NCI-H1694 (cell line): ENCODE data around the gene SPINK5.

Experiments used
- DNase-seq: peaks from one replicate; lab custom pipeline; 2025; lab: John Stamatoyannopoulos, UW

The SPINK5 gene

GRCh38 chr5:148091991-148092964 is 28.5 kb downstream of the SPINK5 start:
- no peak for DNase-seq

GRCh38 chr5:148094336-148094735 is 30.6 kb downstream of the SPINK5 start:
- no peak for DNase-seq

- DNase-seq = no peak
Measured at GRCh38 chr5:148104226-148104625, 40.4 kb downstream of the SPINK5 start.

GRCh38 chr5:148107608-148108007 is 43.8 kb downstream of the SPINK5 start:
- DNase-seq = peak; percentile 2

GRCh38 chr5:148113243-148113642 is 49.5 kb downstream of the SPINK5 start:
- no peak for DNase-seq

GRCh38 chr5:148120317-148120716 is 56.5 kb downstream of the SPINK5 start:
- DNase-seq = no peak

- DNase-seq = no peak
Measured at GRCh38 chr5:148125641-148126040, 61.9 kb downstream of the SPINK5 start.

- DNase-seq = no peak
Measured at GRCh38 chr5:148135091-148136048, 71.6 kb downstream of the SPINK5 start.

- DNase-seq = no peak
Measured at GRCh38 chr5:148140846-148141245, 77.1 kb downstream of the SPINK5 start.

GRCh38 chr5:148141645-148142044 is 77.9 kb downstream of the SPINK5 start:
- DNase-seq = no peak

- DNase-seq = no peak
Measured at GRCh38 chr5:148145916-148146315, 82.1 kb downstream of the SPINK5 start.

- no peak for DNase-seq
Measured at GRCh38 chr5:148146487-148146886, 82.7 kb downstream of the SPINK5 start.

- DNase-seq = no peak
Measured at GRCh38 chr5:148147415-148147814, 83.6 kb downstream of the SPINK5 start.

- DNase-seq = no peak
Measured at GRCh38 chr5:148151872-148152271, 88.1 kb downstream of the SPINK5 start.

- no peak for DNase-seq
Measured at GRCh38 chr5:148152781-148153180, 89.0 kb downstream of the SPINK5 start.

GRCh38 chr5:148156609-148157008 is 92.8 kb downstream of the SPINK5 start:
- no peak for DNase-seq

GRCh38 chr5:148162038-148162437 is 98.3 kb downstream of the SPINK5 start:
- DNase-seq = no peak

- DNase-seq = no peak
Measured at GRCh38 chr5:148163345-148163744, 99.6 kb downstream of the SPINK5 start.

- no peak for DNase-seq
Measured at GRCh38 chr5:148166550-148167283, 102.9 kb downstream of the SPINK5 start.

- no peak for DNase-seq
Measured at GRCh38 chr5:148168246-148168645, 104.5 kb downstream of the SPINK5 start, which contains the start of gene SPINK14. TSS of gene SPINK14 (plus strand) at chr5:148168546. CDS start at chr5:148169733, 1,187 bp downstream.

- no peak for DNase-seq
Measured at GRCh38 chr5:148172377-148172776, 108.6 kb downstream of the SPINK5 start.

GRCh38 chr5:148176480-148176879 is 112.7 kb downstream of the SPINK5 start:
- DNase-seq = no peak
